GM19351 (cell line): ENCODE measurements around the gene ZFYVE28.
"Not testable (repeated sequence)": the region's sequence is repeated elsewhere in the genome, so short reads cannot be mapped to it uniquely, and the experiment has no call there.

Source experiments
- ATAC-seq: cut with Tn5 transposase; IDR thresholded peaks from one replicate; pipeline ENCODE4 v1.9.1; 2021; ENCODE audit warnings: mild to moderate bottlenecking, moderate library complexity; ENCODE audit not compliant: unreplicated experiment

The ZFYVE28 gene

GRCh38 chr4:2446656-2447564 lies 28.5 kb upstream of the ZFYVE28 start:
- ATAC-seq = no peak

- ATAC-seq = no peak
Observed at GRCh38 chr4:2445571-2445970, 27.1 kb upstream of the ZFYVE28 start.

GRCh38 chr4:2445130-2445529 lies 26.7 kb upstream of the ZFYVE28 start:
- no peak for ATAC-seq

- ATAC-seq = no peak
Observed at GRCh38 chr4:2443956-2444740, 25.7 kb upstream of the ZFYVE28 start.

GRCh38 chr4:2443061-2443730 lies 24.8 kb upstream of the ZFYVE28 start:
- no peak for ATAC-seq

- no peak for ATAC-seq
Observed at GRCh38 chr4:2442175-2442993, 23.9 kb upstream of the ZFYVE28 start.

- peak; percentile 92 for ATAC-seq
Observed at GRCh38 chr4:2441393-2442174, 23.1 kb upstream of the ZFYVE28 start.

GRCh38 chr4:2438822-2439718 lies 20.6 kb upstream of the ZFYVE28 start:
- no peak for ATAC-seq

- ATAC-seq = no peak
Observed at GRCh38 chr4:2437475-2438215, 19.2 kb upstream of the ZFYVE28 start.

- ATAC-seq = no peak
Observed at GRCh38 chr4:2436761-2437474, 18.5 kb upstream of the ZFYVE28 start.

- no peak for ATAC-seq
Observed at GRCh38 chr4:2436301-2436700, 17.9 kb upstream of the ZFYVE28 start.

GRCh38 chr4:2434420-2434819 lies 16.0 kb upstream of the ZFYVE28 start:
- no peak for ATAC-seq

- no peak for ATAC-seq
Observed at GRCh38 chr4:2433609-2434350, 15.3 kb upstream of the ZFYVE28 start.

- ATAC-seq = no peak
Observed at GRCh38 chr4:2432991-2433530, 14.6 kb upstream of the ZFYVE28 start.

- no peak for ATAC-seq
Observed at GRCh38 chr4:2432004-2432403, 13.6 kb upstream of the ZFYVE28 start.

- not testable (repeated sequence) for ATAC-seq
Observed at GRCh38 chr4:2429945-2430757, 11.7 kb upstream of the ZFYVE28 start.
